HG03442 (cell line): ENCODE measurements around the gene APOL3.
"Not testable (repeated sequence)": the region's sequence is repeated elsewhere in the genome, so short reads cannot be mapped to it uniquely, and the experiment has no call there.

Experiments
- ATAC-seq: cut with Tn5 transposase; IDR thresholded peaks from one replicate; pipeline ENCODE4 v1.9.1; 2021; ENCODE audit warnings: mild to moderate bottlenecking, moderate library complexity; ENCODE audit not compliant: unreplicated experiment

Gene APOL3

GRCh38 chr22:36193577-36193976, 33.0 kb upstream of the APOL3 start:
- no peak for ATAC-seq

- no peak for ATAC-seq
Observed at GRCh38 chr22:36193171-36193570, 32.6 kb upstream of the APOL3 start.

DNA sequence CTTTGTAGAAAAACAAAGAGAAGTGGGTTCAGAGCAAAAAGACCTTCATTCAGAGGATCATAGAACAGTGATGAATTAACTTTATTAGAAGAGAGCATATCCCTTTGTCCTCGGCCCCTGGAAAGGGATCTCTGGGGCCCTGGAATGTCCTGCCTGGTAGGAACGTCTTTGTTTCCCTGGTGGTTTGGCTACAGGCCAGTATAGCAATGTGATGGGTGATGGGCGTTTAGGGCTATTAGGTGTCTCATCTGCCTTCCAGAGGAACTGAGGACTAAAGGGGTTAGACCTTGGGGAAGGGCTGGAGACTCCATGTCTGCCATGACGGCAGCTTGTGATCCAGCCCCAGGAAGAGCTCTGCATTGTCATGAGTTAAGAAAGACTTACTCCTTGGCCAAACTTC, 32.0 kb upstream of the APOL3 start:
- ATAC-seq, result no peak

DNA sequence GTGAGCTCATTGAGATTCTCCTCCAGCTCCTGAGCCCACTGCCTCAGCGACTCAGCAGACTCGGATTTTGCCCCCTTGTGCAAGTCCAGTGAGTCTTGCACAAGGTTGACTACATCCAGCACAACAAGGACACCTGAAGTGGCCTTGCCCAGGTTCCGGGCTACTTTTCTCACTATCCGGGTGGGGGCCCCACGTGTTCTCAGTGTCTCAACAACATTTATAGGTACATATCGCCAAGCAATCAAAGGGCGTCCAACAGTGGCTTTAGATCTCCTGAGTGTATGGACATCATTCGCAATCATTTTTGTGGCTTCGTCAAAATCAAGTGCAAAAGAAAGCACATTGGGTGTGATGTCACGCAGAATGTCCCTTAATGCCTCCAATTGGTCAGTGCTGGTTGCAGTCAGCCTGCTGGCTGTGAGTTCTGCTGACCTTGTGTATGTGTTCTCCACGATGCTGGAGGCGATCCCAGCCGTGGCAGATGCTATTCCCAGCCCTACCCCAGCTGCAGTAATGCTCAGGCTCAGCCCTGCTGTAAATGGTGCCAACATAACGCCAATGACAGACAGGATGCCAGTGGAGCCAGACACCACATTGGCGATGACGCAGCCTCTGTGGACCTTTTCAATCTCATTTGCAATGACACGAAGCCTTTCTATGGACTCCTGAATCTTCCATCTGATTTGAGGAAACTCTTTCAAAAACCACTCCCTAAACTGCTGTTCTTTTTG, 30.7 kb upstream of the APOL3 start:
- ATAC-seq, result no peak

GRCh38 chr22:36187862-36188261, 27.3 kb upstream of the APOL3 start:
- not testable (repeated sequence) for ATAC-seq

DNA sequence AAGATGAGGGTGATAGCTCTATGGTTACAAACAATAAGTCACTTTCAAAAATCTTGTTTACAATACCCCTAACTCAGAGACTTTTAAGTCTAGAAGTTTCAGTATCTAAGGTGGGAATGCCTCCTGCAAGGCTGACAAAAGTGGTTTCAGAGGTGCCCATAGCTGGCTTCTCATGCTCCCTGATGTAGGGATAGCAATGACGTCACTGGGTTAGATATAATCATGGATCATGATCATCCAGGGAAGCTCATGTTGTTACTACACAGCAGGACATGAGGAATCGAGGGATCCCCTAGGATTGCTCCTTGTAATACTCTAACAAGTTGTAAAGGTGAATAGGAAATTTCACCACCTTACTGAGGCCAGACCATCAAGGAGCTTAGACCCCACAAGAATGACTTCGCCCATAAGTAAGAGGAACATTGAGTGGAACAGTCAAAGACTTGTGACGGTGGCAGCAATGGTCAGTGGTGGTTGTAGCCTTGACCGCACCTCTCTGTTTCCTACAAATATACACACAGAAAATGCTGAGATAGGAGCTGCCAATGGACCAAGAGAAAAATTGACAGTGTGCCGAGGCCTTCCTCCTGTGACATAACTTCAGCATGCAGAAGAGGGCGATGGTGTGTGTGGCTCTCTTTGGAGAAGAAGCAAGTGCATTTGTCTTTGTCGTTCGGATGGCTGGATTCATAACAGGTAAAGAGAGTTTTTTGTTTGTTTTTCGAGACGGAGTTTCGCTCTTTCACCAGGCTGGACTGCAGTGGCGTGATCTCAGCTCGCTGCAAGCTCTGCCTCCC, 25.5 kb upstream of the APOL3 start:
- no peak for ATAC-seq

- ATAC-seq, result no peak
Observed at GRCh38 chr22:36184433-36185025, 24.0 kb upstream of the APOL3 start.

DNA sequence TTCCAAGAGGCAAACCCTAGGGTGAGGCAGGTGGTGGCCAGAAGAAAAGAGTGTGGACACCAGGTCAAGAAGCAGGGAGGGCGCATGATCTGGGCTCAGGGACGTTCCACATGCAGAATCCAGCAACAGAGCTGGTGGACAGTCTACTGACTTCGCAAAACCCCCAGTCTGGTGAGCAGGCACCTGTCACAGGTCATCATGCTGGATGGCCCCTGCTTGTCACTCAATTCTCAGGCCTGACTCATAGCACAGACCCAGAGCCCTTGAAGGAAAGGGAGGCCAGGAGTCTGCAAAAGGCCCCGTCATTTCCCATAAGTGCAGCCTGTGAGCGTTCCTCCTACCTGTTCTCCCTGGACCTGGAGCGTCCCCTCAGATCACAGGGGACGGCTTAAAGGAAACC, 22.9 kb upstream of the APOL3 start:
- no peak for ATAC-seq

- no peak for ATAC-seq
Observed at GRCh38 chr22:36182857-36183256, 22.3 kb upstream of the APOL3 start.

GRCh38 chr22:36182056-36182455, 21.5 kb upstream of the APOL3 start:
- ATAC-seq, result no peak

GRCh38 chr22:36180928-36181327, 20.4 kb upstream of the APOL3 start:
- no peak for ATAC-seq

- ATAC-seq, result no peak
Observed at GRCh38 chr22:36180038-36180880, 19.7 kb upstream of the APOL3 start.

- no peak for ATAC-seq
Observed at GRCh38 chr22:36177160-36177559, 16.6 kb upstream of the APOL3 start.

DNA sequence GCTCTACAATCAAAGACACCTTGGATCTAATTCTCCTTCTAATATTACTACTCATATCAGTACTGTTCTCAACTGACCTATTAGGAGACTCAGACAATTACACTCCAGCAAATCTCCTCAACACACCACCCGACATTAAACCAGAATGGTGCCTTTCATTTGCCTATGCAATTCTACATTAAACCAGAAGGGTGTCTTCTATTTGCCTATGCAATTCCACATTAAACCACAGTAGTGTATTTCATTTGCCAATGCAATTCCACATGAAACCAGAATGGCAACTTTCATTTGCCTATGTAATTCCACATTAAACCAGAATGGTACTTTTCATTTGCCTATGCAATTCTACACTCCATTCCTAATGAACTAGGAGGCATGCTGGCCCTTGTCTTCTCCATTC, 15.3 kb upstream of the APOL3 start:
- ATAC-seq, result no peak

DNA sequence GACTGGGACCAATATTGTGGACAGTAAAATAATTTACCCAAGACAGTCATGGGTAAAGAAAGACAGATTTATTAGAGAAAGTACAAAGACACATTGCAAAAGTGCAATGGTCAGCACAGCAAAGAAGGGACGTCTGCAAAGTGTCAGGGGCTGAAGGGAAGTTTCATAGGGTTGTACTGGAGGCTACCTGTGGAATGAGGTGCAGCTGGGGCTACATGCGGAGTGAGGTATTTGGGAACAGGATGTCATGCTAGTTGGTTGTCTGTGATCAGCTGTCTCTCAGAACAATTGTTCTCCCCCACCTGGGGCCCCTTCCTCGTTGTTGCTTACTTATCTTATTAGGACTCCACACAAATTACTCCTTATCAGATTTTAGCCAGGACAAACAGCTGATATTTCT, 11.4 kb upstream of the APOL3 start:
- ATAC-seq, result no peak

GRCh38 chr22:36166518-36167220, 6.1 kb upstream of the APOL3 start:
- no peak for ATAC-seq

DNA sequence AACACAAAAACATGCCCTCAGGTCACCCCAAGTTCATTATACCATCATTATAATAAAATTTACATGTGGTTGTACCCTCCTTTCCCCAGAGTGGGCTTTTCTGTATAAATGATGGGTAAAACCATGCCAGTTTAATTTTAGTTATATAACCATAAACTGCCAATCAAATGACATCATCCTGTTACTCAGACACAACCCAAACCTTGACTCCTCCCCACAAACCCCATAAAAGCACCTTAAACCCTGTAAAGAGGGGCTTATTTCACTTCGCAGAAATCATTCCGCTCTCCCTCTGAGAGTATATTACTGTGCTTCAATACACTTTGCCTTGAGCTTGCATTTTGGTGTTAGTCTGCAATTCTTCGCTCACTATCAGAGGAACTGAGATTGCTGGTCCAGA, 5.5 kb upstream of the APOL3 start:
- ATAC-seq, result no peak

DNA sequence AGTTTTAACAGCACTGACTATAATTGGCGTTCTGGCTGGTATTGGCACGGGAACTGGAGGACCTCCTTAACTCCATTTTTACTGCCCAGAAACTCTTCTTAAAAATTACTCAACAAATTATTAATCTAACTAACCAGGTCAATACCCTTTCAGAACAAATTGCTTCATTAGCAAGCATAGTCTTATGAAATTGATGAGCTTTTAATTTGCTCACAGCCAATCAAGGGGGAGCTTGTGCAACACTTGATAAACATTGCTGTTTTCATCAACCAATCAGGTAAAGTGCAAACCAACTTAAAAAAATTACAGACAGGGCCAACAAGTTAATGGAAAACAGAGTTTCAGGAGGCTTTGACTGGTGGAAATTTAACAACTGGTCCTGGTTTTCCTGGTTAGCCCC, 4.6 kb upstream of the APOL3 start:
- no peak for ATAC-seq

GRCh38 chr22:36164621-36165020, 4.1 kb upstream of the APOL3 start:
- ATAC-seq, result no peak

DNA sequence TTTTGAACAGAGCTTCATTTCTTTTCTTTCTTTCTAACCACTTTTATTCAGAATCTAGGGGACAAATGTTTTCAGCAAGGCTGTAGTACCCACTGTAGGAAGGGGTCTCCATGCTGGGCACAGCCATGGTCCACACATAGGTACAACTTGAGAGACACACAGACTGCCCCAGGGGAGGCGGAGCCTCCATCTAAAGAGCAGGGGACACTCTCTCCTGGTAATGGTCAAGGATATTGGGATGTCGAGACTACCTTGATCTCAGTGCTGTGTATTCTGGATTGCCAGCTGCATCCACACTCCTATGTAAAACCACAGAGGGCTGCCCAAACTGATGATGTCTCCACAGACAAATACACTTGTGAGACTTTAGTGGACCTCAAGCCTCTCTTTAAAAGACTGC, 2.9 kb upstream of the APOL3 start:
- ATAC-seq, result no peak
